ENCODE results near the gene ELMO1.

Gene ELMO1

DNA sequence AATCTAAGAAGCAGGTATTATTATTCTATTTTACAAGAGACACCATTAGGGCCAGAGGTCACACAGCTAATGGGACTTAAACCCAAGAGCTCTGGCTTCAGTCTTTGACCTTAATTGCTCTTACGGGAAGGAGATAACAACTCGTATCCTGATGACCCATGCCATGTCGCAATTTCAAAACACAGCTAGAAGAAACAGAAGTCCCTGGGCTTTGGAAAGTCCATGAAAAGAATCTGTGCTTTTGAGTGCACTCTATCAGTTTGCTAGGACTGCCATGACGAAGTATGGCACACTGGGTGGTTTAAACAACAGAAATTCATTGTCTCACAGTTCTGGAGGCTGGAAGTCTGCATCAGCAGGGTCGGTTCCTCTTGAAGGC, 476.5 kb downstream of the ELMO1 start:
- peak; percentile 75 for DNase-seq (ENCODE audit: low spot score)

- DNase-seq (ENCODE audit: low spot score): peak; percentile 49
These were observed 477.0 kb downstream of the ELMO1 start for GRCh38 chr7:36971515-36972139.

- DNase-seq (ENCODE audit: low spot score): no peak
These were observed 477.8 kb downstream of the ELMO1 start for GRCh38 chr7:36970551-36971514.

DNA sequence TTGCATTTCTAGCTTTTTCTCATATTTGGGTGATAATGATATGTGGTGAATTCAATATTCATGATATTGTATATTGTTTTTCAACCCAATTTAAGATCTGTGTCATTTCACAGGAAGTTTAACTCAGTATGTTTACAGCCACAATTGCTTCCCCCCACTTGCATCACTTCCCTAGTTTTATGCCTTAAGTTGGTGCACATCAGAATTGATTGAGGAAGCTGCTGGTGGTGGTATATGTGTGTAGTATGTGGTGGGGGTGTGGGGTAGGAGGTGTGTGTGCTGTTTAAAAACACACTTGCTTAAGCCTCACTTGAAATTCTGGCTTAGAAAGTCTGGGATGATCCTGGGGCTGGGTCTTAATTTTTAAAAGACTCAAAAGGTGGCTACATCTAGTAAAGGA, 479.3 kb downstream of the ELMO1 start:
- no peak for DNase-seq (ENCODE audit: low spot score)

- DNase-seq (ENCODE audit: low spot score): no peak
These were observed 481.3 kb downstream of the ELMO1 start for GRCh38 chr7:36967387-36967786.

GRCh38 chr7:36966636-36967035, 482.0 kb downstream of the ELMO1 start:
- no peak for DNase-seq (ENCODE audit: low spot score)

- DNase-seq (ENCODE audit: low spot score): no peak
These were observed 482.6 kb downstream of the ELMO1 start for GRCh38 chr7:36966039-36966438.

DNA sequence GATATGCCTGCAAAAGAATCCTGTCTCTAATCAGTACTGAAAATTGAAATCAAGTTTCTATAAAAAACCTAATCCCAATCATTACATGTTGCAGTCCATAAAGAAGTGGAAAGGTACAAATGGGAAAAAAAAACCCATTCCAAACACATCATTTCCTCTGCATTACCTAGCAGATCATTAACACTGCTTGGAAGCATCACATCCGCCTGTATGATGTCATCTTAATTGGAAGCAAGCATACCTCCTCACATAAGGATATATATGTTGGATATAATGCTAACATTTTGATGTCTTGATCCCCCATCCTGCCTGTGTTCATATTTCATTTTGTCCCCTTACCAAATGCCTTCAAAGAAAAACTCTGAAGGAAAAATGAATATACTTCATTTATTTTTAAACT, 483.0 kb downstream of the ELMO1 start:
- no peak for DNase-seq (ENCODE audit: low spot score)

- DNase-seq (ENCODE audit: low spot score): no peak
These were observed 484.4 kb downstream of the ELMO1 start for GRCh38 chr7:36964297-36964696.

DNA sequence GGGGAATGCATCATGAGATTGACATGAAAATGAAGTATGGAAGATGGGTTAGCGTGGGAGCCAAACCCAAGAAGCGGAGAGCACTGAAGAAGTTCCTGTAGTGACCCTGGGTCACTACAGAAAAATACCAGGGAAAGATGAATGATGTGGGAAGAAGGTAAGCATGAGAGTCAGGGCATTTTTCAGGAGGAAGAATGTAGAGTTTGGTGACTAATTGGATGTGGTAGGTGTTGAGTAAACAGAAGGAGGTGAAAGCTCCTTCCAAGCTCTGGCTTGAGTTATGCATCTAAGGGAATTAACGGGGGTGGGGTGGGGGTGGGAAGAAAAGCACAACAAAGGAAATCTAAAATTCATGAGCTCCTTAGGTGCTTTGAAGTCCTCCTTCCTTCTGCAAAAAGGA, 486.3 kb downstream of the ELMO1 start:
- DNase-seq (ENCODE audit: low spot score): no peak

DNA sequence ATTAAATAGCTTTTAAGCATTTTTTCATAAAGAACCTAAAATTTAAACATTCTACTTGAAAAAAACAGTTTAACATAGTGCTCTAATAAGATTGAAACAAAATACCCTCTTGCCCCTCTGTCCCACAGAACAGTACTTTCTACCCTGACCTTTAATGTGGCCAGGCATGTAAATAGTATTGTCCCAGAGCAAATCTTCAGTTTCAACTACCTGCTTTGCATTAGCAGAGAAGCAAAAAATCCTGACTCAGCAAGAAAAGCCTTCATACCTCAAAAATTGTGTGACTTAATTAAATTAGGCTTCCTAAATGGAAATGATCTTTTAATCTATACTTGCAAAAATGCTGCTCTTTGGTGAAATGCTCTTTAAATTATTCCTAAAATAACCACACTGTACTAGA, 487.0 kb downstream of the ELMO1 start:
- no peak for DNase-seq (ENCODE audit: low spot score)

GRCh38 chr7:36961097-36961496, 487.6 kb downstream of the ELMO1 start:
- DNase-seq (ENCODE audit: low spot score): no peak

- no peak for DNase-seq (ENCODE audit: low spot score)
These were observed 488.6 kb downstream of the ELMO1 start for GRCh38 chr7:36960105-36960504.

- no peak for DNase-seq (ENCODE audit: low spot score)
These were observed 490.4 kb downstream of the ELMO1 start for GRCh38 chr7:36958111-36958733.

GRCh38 chr7:36957620-36958019, 491.0 kb downstream of the ELMO1 start:
- no peak for DNase-seq (ENCODE audit: low spot score)

DNA sequence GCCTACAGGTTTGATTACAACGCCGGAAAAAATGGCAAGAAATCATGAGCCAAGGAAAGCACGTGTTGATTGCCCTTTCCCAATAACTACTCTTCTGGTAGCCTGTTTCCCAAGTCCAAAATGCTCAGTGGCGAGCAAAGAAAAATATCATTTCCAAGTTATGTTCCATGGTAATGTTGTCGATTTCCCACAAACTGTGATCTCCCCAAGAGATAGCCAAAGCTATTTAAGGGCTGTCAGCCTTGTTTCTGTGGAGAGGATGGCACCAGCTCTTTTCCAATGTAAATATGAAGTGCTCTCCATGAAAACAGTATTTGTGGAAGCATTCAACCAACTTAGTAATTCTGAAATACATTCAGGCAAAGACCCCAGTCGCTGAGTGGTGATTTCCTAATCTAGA, 491.9 kb downstream of the ELMO1 start:
- no peak for DNase-seq (ENCODE audit: low spot score)

DNA sequence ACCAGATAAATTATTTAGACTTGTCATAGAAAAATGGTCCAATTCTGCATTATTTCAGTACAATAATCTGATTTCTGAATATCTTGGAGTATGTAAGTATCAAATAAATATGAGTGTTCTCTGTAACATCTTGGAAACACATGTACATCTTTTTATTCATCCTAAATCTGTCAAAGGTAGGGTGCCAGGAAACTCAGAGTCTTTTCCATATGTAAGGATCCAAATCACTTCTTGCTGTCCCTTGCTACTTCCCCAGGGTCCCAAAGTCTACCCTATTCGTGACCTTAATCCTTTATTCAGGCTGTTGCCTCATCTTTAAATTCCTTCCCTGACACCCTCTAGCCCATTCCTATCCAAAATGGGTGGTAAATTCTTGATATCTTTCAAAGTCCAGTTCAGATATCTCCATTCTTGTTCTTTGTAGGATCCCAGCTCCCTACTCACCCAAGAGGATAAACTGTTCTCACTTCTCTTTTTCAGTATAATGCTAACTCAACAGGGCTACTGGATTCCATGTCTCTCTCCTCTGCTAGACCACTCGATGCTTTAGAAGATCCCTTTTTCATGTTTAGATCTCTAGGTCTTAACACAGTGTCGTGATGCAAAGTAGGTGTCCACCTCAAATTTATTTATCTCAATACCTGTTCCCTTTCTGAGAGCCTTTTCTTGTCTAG, 493.1 kb downstream of the ELMO1 start:
- no peak for DNase-seq (ENCODE audit: low spot score)

GRCh38 chr7:36951257-36951697, 497.4 kb downstream of the ELMO1 start:
- DNase-seq (ENCODE audit: low spot score): no peak

GRCh38 chr7:36949711-36950600, 498.7 kb downstream of the ELMO1 start:
- no peak for DNase-seq (ENCODE audit: low spot score)

GRCh38 chr7:36946401-36946739, 502.3 kb downstream of the ELMO1 start:
- DNase-seq (ENCODE audit: low spot score): no peak

DNA sequence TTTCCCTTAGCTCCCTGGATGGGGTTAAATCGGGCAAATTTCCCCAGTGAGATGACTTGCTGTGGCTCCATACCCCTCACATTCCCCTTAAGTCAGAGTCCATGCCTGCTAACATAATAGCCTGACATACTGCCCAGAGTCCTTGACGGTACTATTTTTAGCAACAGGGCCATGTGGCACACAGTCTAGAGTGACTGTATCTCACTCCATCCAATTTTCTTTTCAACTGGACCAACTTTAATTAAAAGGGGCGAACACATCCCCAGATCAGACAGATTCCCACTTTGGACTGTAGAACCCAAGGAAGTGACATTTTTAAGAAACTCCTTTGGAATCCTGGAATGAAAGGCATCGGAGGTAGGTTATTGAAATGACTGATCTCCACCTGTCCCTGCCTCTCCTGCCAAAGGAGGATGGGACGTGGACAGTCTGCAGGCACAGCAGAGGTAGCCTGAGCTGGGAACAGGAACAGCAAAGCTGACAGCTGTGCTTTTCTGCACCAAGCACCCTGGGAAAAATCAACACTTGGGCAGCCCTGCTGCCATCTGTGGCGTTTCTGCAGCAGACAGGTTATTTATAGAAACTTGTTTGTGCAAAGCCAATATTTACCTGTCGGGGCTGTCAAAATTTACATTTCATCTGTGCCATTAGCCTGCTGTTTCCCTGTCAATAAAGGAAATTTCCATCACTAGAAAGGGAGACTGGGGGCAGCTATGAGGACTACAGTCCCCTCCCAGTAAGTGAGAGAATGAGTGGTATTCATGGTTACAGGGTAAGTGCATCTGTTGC, 502.9 kb downstream of the ELMO1 start:
- peak; percentile 46 for DNase-seq (ENCODE audit: low spot score)

All from HuH-7.5 (cell line).